ENCODE results near the gene OR13C8.

The OR13C8 gene

GRCh38 chr9:104618104-104618503 is 49.1 kb downstream of the OR13C8 start, which contains the start of gene OR13C9:
TSS of gene OR13C9 (minus strand) at chr9:104618204. CDS start at chr9:104618204, 0 bp downstream.
- no peak for DNase-seq

Measured in amniotic stem cell (primary cell).